ENCODE results near the gene ABCC1.

GRCh38 chr16:16101585-16101984 lies 152.2 kb downstream of the ABCC1 start:
- TF ChIP-seq CTCF (IDR thresholded peaks at IDR 0.05) (no peak), POLR2A (IDR thresholded peaks at IDR 0.05) (no peak)
